HG03103 (cell line): ENCODE data around the gene TMEM121B.

Experiments used
- ATAC-seq: cut with Tn5 transposase; IDR thresholded peaks from one replicate; pipeline ENCODE4 v1.9.1; 2021; ENCODE audit warnings: low read depth; ENCODE audit not compliant: unreplicated experiment

TMEM121B gene

DNA sequence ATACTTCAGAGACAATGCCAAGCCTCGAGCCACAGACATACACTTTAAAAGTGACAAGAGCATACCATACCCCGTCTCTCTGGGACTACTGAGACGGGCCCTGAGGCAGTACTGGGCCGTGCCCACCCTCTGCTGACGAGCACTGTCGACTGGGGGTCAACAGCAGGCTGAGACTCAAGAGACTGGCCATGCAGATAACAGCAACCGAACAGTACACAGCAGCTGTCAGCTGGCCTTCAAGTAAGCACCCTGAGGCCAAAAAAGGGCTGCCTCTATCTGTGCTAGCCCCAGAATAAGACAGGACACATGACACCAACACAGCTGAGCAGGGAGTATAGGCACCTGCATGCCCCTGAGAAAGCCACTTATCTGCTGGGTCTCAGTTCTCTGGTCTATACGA is 18.9 kb upstream of the TMEM121B start:
- ATAC-seq = no peak

DNA sequence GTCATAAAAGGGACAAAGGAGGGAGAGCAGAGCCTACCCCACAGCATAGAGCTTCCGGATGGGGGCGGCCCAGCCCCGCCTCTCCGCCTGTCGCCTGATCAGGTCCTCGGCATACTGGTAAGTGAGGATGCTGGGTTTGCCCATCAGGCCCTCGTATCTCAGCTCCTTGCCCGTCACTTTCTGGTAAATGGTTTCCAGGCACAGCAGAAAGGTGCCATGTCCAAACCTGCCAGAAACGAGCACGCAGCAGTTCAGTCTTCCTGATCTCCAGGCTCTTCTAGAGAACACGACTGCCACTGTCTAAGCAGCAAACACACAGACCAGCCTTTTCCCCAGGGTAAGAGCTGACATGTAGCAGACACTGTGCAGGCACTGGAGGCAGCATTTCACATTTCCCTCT is 17.4 kb upstream of the TMEM121B start:
- no peak for ATAC-seq

- ATAC-seq = no peak
Observed at GRCh38 chr22:17137861-17138425, 16.8 kb upstream of the TMEM121B start.

GRCh38 chr22:17137170-17137569 is 16.0 kb upstream of the TMEM121B start:
- ATAC-seq = no peak

DNA sequence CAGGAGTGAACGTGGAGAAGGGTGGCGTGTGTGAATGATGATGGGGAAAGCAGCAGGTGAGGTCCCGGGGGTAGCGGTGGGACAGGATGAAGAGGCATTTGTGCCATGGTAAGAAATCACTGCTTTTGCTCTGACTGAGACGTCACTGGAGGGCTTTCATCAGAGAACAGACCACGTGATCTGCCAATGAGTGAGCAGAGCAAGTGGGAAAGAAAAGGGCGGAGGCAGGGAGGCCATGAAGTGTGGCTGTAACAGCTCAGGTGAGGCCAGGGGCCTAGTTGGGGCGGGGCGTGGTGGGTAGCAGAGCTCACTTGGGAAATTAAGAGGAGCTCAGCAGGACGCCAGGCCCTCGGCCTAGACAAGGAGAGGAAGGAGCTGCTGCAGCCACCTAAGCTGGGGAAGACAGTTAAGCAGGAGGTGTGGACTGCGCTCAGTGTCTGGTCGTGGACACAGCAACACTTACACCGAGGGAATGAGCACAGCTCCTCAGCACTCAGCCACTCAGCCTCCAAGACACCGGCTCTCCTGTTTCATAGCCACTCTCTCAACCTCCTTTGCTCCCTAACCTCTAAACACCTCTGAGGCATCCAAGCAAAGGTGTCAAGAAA is 14.1 kb upstream of the TMEM121B start:
- ATAC-seq = no peak

GRCh38 chr22:17133137-17133536 is 12.0 kb upstream of the TMEM121B start:
- ATAC-seq = no peak

DNA sequence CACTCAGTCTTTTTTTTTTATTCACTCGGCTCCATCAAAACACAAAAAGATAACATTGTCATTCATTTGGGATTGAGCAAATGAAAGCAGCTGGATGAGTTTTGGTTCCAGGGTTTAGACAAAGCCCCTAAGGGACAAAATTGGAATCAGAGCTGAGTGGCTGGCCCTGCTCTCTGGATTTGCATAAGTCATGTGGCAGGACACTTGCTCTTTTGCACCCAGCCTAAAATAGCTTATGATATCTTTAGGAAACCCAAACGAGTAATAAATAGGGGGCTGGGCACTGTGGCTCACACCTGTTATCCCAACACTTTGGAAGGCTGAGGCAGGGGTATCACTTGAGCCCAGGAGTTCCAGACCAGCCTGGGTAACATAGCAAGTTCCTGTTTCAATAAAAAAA is 11.0 kb upstream of the TMEM121B start:
- ATAC-seq = no peak

GRCh38 chr22:17131686-17132085 is 10.5 kb upstream of the TMEM121B start:
- no peak for ATAC-seq

DNA sequence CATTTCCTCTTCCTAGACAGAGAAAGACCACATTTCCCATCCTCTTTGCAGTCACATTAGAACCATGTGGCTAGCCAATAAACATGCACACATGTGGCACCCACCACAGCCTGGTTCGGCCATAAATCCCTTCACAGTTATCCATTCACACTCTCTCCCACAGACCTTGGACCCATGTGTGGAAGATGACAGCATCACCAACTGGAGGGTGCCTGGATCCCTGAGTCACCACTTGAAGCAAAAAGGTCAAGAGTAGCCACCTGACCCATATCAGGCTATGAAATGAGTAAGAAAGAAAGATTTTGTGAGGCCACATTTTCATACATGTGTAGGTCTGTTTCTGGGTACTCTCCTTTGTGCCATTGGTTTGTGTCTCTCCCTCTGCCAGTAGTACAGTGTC is 9.0 kb upstream of the TMEM121B start:
- ATAC-seq = no peak

DNA sequence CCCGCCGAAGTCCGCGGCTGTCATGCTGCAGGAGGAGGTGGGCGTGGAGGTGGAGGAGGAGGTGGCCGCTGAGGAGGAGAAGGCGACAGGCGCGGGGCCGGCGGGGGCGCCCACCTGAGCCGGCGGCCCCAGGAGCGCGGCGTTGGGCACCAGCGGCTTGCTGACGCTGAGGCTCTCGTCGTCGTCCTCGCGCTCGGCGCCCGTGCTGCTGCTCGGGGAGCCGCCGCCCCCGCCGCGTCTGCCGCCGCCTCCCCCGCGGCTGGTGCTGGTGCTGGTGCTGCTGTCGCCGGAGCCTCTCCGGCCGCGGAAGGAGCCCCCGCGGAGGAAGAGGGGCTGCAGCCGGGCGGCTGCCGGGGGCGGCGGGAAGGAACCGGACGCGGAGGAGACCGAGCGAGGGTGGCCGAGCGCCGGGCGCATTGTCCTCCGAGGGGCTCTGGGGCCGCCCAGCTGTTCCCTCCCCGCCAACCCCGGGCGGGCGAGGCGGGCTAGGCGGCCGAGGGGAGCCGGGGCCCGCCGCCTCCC is 388 bp downstream of the TMEM121B start:
- ATAC-seq = no peak

- no peak for ATAC-seq
Observed at GRCh38 chr22:17120281-17120680, 879 bp downstream of the TMEM121B start.

DNA sequence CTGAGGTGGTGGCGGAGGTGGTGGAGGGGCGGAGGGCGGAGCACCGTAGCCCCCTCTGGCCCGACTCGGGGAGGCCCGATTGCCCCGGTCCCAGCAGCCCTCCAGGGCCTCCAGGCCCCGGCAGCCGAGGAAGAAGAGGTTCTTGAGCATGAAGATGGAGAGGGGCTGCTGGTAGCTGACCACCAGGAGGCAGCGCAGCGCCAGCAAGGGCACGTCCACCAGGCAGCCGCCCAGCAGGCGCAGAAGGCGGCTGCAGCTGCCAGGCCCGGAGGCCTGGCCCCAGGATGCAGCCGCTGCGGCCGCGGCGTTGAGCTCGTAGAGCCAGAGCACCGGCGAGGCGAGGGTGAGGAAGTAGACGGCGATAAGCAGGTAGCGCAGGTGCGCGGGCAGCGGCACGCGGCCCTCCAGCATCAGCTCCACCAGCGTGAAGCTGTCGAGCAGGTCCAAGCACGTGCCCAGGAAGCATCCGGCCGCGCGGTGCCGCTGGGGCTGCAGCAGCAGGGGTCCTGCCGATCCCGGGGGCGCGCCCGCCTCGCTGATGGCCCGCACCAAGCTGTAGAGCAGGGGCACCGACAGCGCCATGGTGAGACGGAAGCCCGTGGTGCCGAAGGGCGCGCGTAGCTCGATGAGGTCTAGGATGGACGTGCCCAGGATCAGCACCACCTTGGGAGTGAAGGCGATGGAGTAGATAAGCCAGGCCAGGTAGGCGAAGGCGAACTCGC is 1.5 kb downstream of the TMEM121B start:
- ATAC-seq = no peak

DNA sequence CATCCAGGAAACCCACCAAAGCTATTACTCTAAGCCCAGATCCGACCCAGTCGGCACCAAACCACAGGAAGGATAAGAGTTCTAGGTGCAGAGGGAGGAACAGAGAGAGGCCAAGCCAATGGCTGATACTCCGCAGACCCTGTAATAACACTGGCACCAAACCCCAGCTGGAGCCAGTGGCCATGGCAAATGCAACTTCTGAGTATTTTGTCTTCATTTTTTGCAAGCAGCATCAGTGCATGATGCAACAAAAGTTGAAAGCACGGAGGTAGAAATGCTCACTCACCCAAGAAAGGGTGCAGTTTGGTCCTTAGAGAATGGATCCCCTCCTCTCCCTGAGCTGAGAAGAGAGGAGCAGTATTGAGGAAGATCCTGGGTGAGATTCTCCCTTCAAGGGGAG is 2.8 kb downstream of the TMEM121B start:
- no peak for ATAC-seq

DNA sequence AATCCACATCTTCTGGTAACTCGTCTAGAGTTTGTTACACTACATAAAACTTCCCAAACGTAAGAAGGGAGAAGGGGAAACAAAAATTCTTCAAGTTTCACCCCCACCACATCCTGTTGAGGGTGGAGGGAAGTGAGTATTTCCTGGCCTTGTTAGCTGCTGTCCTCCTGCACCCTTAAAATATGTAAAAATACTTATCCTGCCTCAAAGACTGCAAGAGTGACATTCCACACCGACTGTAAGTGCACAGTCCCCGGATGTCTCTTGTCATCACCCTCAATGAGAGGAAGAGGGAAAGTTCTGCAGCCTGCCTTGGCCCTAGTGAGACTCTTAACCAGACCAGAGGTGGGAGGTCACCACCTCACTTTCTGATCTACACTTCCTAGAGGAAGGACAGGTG is 3.3 kb downstream of the TMEM121B start:
- no peak for ATAC-seq

GRCh38 chr22:17117400-17117799 is 3.8 kb downstream of the TMEM121B start:
- no peak for ATAC-seq

GRCh38 chr22:17116572-17117330 is 4.4 kb downstream of the TMEM121B start:
- no peak for ATAC-seq

DNA sequence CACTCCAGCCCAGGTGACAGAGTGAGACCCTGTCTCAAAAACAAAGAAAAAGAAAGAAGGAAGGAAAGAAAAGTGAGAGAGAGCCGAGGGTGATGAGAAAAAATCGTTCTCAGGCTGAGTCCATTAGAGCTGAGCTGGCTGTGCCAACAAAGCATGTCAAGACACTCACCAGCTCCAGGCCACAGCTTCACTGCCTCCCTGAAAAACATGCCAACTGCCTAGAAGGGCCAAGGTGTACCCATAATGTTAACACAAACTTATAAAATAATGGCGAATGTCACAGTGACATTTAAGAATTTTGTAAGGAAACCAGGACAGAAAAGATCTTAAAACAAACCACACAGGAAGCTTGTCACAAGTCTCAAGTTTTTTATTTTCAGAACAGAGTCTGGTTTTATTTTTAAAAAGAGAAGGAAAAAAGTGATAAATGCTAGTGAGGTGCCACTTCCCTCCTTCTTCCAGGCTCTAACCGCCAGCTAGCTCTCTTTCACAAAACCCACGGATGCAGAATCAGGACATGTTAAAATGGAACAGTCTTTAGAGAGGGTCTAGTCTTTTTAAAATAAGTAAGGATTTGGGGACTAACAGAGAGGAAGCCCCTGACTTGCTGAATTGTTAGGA is 5.1 kb downstream of the TMEM121B start:
- ATAC-seq = no peak

DNA sequence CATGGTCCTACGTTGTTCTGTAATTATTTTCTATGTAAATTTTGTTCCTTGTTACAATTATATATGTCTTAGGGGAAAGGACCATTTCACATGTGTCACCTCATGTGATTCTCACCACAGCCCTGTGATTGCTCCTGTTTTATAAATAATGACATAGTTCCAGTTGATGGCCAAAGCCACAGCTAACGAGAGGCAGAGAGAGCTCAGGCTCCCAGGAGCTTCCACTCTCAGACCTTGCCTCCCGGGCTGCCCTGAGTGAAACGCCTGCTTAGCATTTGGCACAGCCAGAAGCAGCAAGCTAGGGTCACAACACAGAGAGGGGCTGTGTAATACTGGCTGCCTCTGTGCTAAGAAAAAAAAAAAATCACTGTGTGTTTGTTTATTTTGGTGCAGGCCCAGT is 5.9 kb downstream of the TMEM121B start:
- no peak for ATAC-seq

DNA sequence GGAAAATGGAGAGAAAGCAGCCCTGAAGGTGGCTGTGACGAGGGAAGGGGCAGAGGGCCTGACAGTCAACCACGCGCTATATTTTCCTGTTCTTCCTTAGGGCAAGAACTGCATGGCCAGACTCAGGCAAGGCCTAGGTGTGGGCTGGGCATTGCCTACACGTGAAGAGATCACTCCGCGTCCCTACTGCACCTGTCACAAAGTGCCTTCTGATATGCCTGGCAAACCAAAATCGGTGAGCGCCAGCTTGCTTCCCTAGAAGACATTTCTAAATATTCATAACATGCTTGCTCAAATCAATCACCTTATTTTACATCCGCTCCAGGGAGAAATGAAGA is 6.3 kb downstream of the TMEM121B start:
- ATAC-seq = no peak

DNA sequence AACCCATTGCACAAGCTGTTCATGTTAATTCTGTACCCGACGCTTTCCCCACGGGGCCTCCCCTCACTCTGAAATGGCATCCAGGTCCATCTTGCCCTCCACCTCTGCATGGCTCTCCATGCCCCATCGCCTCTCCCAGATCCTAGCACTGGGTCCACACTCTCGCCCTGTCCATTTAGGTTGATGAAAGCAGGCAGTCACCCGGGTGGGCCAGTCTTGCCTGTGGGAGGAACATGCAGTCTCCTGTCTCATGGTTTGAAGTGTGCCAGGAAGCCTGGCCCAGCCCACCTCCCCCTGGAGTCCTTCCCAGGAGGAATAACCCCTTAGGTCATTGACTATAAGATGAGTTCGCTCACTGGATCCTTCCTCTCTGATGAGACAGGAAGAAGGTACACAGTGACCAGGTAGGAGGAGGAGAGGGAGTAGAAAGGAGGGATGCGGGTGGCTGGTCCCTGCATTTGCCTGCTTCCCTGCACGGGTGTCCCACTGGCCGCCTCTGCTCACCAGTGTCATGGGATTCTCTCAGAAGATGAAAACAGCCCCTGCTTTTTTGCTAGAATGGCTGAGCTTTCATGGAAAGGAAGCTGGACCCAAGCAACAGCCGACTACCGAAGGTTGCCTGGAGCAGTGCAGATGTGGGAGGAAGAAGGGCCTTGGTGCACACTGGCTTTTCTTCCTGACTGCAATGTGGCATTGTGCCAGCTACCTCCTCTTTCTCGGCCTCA is 6.8 kb downstream of the TMEM121B start:
- no peak for ATAC-seq
